A549 (cell line): ENCODE measurements around the gene TUBB8B.
"Not testable (repeated sequence)": the region's sequence is repeated elsewhere in the genome, so short reads cannot be mapped to it uniquely, and the experiment has no call there.

Experiments
- EHMT2 ChIP-seq: fragments of 200-600 bp; sonication (generic); IDR thresholded peaks from 2 replicates; pipeline ENCODE4 v1.6.1; 2016; ENCODE audit warnings: antibody characterized with exemption, low read depth, mild to moderate bottlenecking, moderate library complexity
- KDM1A ChIP-seq: fragments of 200-600 bp; sonication (generic); IDR thresholded peaks from 2 replicates; pipeline ENCODE4 v1.6.1; 2016; ENCODE audit warnings: low read depth, mild to moderate bottlenecking
- NR3C1 ChIP-seq: fragments of >200 bp; sonication (Bioruptor Twin); formaldehyde crosslinking; IDR thresholded peaks from 3 replicates; pipeline ENCODE4 v1.6.1; 2017
- USF2 ChIP-seq: fragments of 450-650 bp; IDR thresholded peaks from 2 replicates; pipeline ENCODE4 v1.6.1; 2014; ENCODE audit warnings: antibody characterized with exemption
- TF ChIP-seq, protein P1 (sequence below): fragments of >200 bp; sonication (Bioruptor Twin); formaldehyde crosslinking; IDR thresholded peaks from 3 replicates; pipeline ENCODE4 v1.5.1; 2016

DNA sequence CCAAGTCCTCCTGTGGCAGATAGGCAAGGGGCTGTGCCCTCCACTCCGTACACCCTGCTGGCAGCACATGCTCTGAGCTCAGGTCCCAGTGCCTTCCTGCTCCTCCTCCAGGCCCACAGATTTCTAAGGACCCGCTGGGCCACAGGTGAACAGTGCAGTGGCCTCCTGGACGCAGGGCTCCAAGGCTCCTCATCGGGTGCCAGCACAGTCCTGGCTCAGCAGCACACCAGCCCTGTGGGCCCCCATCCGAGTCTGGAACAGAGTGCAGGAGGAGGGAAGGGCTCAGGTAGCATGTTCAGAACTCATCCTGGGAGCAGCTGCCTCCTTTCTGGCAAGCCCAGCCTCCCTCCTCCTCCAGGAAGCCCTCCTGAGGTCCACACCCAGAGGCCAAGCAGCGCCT, 30.8 kb upstream of the TUBB8B start:
- TF ChIP-seq EHMT2, NR3C1, KDM1A, USF2: not testable (repeated sequence)
- TF ChIP-seq, protein P1, sequence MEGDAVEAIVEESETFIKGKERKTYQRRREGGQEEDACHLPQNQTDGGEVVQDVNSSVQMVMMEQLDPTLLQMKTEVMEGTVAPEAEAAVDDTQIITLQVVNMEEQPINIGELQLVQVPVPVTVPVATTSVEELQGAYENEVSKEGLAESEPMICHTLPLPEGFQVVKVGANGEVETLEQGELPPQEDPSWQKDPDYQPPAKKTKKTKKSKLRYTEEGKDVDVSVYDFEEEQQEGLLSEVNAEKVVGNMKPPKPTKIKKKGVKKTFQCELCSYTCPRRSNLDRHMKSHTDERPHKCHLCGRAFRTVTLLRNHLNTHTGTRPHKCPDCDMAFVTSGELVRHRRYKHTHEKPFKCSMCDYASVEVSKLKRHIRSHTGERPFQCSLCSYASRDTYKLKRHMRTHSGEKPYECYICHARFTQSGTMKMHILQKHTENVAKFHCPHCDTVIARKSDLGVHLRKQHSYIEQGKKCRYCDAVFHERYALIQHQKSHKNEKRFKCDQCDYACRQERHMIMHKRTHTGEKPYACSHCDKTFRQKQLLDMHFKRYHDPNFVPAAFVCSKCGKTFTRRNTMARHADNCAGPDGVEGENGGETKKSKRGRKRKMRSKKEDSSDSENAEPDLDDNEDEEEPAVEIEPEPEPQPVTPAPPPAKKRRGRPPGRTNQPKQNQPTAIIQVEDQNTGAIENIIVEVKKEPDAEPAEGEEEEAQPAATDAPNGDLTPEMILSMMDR: not testable (repeated sequence)
